HepG2 (cell line): ENCODE measurements around the gene INHA. TPM values are rescaled to one million over a fixed set of nuclear protein-coding genes. Genes with fewer than 3 reads are reported as not detected.
A peak's percentile ranks its signal among the peaks of the same experiment; 100 is the strongest.

ENCODE experiments used
- AHR ChIP-seq: IDR thresholded peaks from 2 replicates; pipeline ENCODE4 v1.6.1; 2018; ENCODE audit warnings: missing genetic modification reagents, missing compliant biosample characterization
- HNRNPLL ChIP-seq: fragments of 200-400 bp; formaldehyde crosslinking; IDR thresholded peaks from 2 replicates; pipeline ENCODE4 v1.6.1; 2017; ENCODE audit warnings: mild to moderate bottlenecking, low read depth, low read length; ENCODE audit not compliant: poor library complexity, severe bottlenecking
- KIAA2018 ChIP-seq: sonication (generic); formaldehyde crosslinking; IDR thresholded peaks from 2 replicates; pipeline ENCODE4 v1.5.0; 2020; ENCODE audit warnings: mild to moderate bottlenecking, missing genetic modification reagents, borderline replicate concordance
- PAF1 ChIP-seq: IDR thresholded peaks from 2 replicates; pipeline ENCODE4 v1.6.1; 2016; ENCODE audit warnings: missing genetic modification reagents, missing compliant biosample characterization
- PCBP2 ChIP-seq: fragments of 200-400 bp; formaldehyde crosslinking; optimal IDR thresholded peaks from 2 replicates; pipeline ENCODE3; 2018; ENCODE audit warnings: low read length, low read depth; ENCODE audit not compliant: poor library complexity, severe bottlenecking
- TCF7 ChIP-seq: sonication (generic); IDR thresholded peaks from 2 replicates; pipeline ENCODE4 v1.6.1; 2016; ENCODE audit warnings: antibody characterized with exemption, low read depth
- THYN1 ChIP-seq: sonication (generic); formaldehyde crosslinking; IDR thresholded peaks from 2 replicates; pipeline ENCODE4 v1.8.1; 2023; ENCODE audit warnings: low read depth, mild to moderate bottlenecking, moderate library complexity, missing genetic modification reagents, borderline replicate concordance
- ZMYM3 ChIP-seq: sonication (generic); formaldehyde crosslinking; IDR thresholded peaks from 2 replicates; pipeline ENCODE4 v1.5.1; 2020; ENCODE audit warnings: mild to moderate bottlenecking, missing genetic modification reagents
- ZNF337 ChIP-seq: sonication (generic); formaldehyde crosslinking; IDR thresholded peaks from 2 replicates; pipeline ENCODE4 v1.5.1; 2020; ENCODE audit warnings: missing genetic modification reagents, low read depth, mild to moderate bottlenecking, borderline replicate concordance
- ZNF501 ChIP-seq: sonication (generic); formaldehyde crosslinking; IDR thresholded peaks from 2 replicates; pipeline ENCODE4 v1.5.1; 2020; ENCODE audit warnings: mild to moderate bottlenecking, moderate library complexity, missing genetic modification reagents
- ZNF569 ChIP-seq: sonication (generic); formaldehyde crosslinking; IDR thresholded peaks from 2 replicates; pipeline ENCODE4 v1.5.0; 2020; ENCODE audit warnings: mild to moderate bottlenecking, missing genetic modification reagents, moderate library complexity, borderline replicate concordance
- ZNF772 ChIP-seq: sonication (generic); formaldehyde crosslinking; IDR thresholded peaks from 2 replicates; pipeline ENCODE4 v1.5.0; 2020; ENCODE audit warnings: mild to moderate bottlenecking, missing genetic modification reagents
- polyA plus RNA-seq, 8 experiments: library from polyadenylated mRNA; depleted of rRNA in 3 of 8; stranded (reverse) in 7 of 8; unstranded in 1 of 8; fragments of >200 nt; fragmentation: Illumina TruSeq in 4 of 8; extraction: Trizol in 4 of 8; gene quantifications; 2 replicates each; pipeline versions ENCODE4 v1.2.1 to v1.2.3, GENCODE V29; 2011 to 2016; ENCODE audit warnings: low read depth in 4 of 8, missing spikeins in 1 of 8, mixed read lengths in 1 of 8; ENCODE audit not compliant: insufficient read depth in 1 of 8
- total RNA-seq, 5 experiments: library from RNA; depleted of rRNA; stranded (reverse); fragments of >200 nt; fragmentation: Illumina TruSeq; extraction: Trizol; gene quantifications; 2 replicates each; pipeline ENCODE4 v1.2.3, GENCODE V29; 2016; ENCODE audit warnings: low read depth in 1 of 5
- TF ChIP-seq, protein P1 (sequence below): sonication (generic); formaldehyde crosslinking; IDR thresholded peaks from 2 replicates; pipeline ENCODE4 v1.8.0; 2022; ENCODE audit warnings: mild to moderate bottlenecking, missing genetic modification reagents; ENCODE audit not compliant: insufficient replicate concordance
- TF ChIP-seq, protein P2 (sequence below): sonication (generic); formaldehyde crosslinking; IDR thresholded peaks from 2 replicates; pipeline ENCODE4 v1.5.0; 2020; ENCODE audit warnings: missing genetic modification reagents
- TF ChIP-seq, protein P3 (sequence below): sonication (generic); formaldehyde crosslinking; IDR thresholded peaks from 2 replicates; pipeline ENCODE4 v1.4.0; 2020; ENCODE audit warnings: missing genetic modification reagents, borderline replicate concordance

The INHA gene
- total and polyA plus RNA-seq, 2 of the 13 experiments (the other 11 are each of a cell fraction or from before 2014, with no cell fraction given): 4.1 to 15.2 TPM

- TF ChIP-seq, protein P1, sequence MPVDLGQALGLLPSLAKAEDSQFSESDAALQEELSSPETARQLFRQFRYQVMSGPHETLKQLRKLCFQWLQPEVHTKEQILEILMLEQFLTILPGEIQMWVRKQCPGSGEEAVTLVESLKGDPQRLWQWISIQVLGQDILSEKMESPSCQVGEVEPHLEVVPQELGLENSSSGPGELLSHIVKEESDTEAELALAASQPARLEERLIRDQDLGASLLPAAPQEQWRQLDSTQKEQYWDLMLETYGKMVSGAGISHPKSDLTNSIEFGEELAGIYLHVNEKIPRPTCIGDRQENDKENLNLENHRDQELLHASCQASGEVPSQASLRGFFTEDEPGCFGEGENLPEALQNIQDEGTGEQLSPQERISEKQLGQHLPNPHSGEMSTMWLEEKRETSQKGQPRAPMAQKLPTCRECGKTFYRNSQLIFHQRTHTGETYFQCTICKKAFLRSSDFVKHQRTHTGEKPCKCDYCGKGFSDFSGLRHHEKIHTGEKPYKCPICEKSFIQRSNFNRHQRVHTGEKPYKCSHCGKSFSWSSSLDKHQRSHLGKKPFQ: peak; percentile 90
- TF ChIP-seq, protein P2, sequence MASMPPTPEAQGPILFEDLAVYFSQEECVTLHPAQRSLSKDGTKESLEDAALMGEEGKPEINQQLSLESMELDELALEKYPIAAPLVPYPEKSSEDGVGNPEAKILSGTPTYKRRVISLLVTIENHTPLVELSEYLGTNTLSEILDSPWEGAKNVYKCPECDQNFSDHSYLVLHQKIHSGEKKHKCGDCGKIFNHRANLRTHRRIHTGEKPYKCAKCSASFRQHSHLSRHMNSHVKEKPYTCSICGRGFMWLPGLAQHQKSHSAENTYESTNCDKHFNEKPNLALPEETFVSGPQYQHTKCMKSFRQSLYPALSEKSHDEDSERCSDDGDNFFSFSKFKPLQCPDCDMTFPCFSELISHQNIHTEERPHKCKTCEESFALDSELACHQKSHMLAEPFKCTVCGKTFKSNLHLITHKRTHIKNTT (CRISPR knock-in tag): no peak
- TF ChIP-seq PAF1 (CRISPR knock-in tag) (no peak), ZNF337 (CRISPR knock-in tag) (no peak), THYN1 (CRISPR knock-in tag) (no peak), AHR (CRISPR knock-in tag) (no peak), PCBP2 (no peak), ZNF569 (no peak), HNRNPLL (peak; percentile 79), ZNF501 (CRISPR knock-in tag) (peak; percentile 94), TCF7 (no peak), KIAA2018 (CRISPR knock-in tag) (no peak), ZNF772 (CRISPR knock-in tag) (peak; percentile 92), ZMYM3 (CRISPR knock-in tag) (no peak)
- TF ChIP-seq, protein P3, sequence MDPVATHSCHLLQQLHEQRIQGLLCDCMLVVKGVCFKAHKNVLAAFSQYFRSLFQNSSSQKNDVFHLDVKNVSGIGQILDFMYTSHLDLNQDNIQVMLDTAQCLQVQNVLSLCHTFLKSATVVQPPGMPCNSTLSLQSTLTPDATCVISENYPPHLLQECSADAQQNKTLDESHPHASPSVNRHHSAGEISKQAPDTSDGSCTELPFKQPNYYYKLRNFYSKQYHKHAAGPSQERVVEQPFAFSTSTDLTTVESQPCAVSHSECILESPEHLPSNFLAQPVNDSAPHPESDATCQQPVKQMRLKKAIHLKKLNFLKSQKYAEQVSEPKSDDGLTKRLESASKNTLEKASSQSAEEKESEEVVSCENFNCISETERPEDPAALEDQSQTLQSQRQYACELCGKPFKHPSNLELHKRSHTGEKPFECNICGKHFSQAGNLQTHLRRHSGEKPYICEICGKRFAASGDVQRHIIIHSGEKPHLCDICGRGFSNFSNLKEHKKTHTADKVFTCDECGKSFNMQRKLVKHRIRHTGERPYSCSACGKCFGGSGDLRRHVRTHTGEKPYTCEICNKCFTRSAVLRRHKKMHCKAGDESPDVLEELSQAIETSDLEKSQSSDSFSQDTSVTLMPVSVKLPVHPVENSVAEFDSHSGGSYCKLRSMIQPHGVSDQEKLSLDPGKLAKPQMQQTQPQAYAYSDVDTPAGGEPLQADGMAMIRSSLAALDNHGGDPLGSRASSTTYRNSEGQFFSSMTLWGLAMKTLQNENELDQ (CRISPR knock-in tag): no peak
Measured at GRCh38 chr2:219552382-219553167, 19.5 kb upstream of the INHA start (continued).
